GM19463 (cell line): ENCODE data around the gene NCAM2.

Source experiments
- ATAC-seq: cut with Tn5 transposase; IDR thresholded peaks from one replicate; pipeline ENCODE4 v1.9.1; 2021; ENCODE audit warnings: mild to moderate bottlenecking, moderate library complexity; ENCODE audit not compliant: unreplicated experiment

NCAM2 gene

DNA sequence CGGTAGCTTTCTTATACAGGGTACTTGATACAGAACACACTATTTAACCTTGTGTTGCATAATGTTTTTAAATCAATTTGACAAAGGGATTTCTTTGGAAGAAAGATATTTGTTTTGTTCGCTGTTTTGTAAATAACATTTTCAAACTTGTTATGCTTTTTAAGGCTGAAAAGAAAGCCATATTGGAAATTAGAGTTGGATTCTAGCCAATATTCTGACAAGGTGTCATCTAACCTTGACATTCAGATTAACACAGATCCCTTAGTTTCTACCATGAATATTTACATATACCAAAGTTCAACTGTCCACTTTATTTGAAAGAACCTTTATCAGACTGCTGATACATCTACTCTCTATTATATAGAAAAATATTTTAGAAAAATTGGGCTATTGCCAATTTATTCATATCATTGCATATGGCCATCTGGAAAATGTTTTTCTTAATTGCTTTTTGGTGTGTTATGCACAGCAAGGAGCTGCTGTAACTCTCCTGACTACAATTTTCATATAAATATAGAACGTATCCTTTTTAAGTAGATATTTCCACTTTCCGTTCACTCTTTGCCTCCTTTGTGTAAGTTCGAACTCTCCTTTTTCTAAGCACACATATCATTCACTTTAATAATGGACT is 206.3 kb downstream of the NCAM2 start:
- ATAC-seq = no peak

DNA sequence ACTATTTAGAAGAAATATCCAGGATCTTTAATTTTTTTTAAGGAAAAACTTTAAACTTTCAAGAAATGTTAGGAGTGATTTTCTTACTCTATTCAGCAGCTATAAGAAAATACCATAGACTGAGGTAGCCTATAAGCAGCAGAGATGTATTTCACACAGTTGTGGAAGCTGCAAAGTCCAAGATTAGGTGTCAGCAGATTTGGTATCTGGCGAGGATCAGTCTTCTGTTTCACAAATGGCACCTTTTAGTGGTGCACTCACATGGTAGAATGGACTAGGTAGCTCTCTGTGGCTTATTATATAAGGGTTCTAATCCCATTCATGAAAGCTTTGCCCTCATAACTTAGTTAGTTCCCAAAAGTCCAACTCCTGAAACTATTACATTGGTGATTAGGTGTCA is 207.4 kb downstream of the NCAM2 start:
- ATAC-seq = no peak

- ATAC-seq = no peak
Observed at GRCh38 chr21:21210552-21210951, 212.3 kb downstream of the NCAM2 start.

DNA sequence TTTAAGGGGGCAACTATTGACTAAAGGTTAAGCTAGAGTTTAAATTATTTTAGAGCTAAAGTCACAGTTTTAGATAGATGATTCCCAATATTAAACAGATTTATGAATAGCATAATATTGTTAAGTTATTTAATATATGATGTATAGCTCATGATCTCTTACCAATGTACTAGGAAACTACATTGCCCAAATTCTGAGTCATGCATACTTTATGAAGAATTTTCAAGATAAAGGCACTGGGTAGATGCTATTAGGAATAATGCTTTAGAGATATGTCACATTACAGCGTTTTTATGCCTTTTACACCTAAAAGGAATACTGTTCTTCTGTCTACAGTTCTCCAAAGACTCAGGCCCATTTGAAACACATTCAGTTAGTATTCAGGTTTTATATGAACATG is 215.1 kb downstream of the NCAM2 start:
- ATAC-seq = no peak

DNA sequence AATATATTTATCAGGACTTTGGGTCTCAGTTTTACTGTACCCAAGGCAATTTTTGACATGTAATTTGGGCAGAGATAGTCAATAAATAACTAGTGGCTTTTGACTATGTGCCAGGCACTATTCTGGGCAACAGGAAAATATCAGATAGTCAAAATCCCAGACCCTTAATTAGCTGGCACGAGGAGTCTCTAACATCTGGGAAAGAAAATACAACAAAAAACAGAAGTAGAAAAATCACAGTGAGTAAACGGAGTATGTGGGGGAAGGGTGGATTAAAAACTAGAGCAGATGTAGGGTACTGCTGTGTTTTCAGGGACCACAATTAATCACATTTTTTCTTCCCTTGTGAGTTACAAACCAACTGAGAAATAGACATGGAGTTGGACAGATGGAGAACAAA is 217.8 kb downstream of the NCAM2 start:
- no peak for ATAC-seq

DNA sequence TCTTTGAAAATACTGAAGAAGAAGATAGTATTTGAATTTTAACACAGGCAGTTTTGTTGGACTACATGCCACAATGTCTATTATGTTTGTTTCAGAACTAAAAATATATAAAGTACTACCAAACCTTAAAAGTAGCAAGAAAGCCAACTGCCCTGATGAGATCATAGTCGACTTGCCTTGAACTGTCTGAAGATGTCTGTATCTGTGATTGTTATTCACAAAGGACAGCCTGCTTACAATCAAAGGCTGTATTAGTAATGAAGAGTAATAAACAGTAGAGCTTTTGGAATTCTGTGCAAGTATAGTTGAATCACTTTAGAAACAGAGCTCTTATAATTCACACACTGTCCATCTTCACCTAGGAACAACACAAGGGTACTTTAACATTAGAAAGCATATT is 228.3 kb downstream of the NCAM2 start:
- no peak for ATAC-seq

- no peak for ATAC-seq
Observed at GRCh38 chr21:21230672-21231071, 232.5 kb downstream of the NCAM2 start.

DNA sequence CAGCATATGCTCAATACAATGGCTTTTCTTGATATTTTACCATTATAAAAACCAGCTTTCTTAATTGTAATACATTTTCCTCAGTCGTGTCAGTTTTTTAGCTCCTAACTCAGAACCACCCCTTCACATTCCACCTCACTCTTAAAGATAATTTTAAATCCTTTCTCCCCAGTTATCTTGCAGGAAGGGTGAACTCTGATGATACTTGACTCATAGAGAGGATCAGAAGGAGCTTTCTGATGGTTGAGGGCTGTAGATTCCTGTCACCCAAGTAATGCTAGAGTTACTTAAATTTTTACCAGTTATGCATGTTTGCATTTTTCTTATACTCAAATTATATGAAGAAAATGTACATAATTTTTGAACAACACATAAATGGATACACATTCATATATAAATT is 233.7 kb downstream of the NCAM2 start:
- ATAC-seq = no peak

DNA sequence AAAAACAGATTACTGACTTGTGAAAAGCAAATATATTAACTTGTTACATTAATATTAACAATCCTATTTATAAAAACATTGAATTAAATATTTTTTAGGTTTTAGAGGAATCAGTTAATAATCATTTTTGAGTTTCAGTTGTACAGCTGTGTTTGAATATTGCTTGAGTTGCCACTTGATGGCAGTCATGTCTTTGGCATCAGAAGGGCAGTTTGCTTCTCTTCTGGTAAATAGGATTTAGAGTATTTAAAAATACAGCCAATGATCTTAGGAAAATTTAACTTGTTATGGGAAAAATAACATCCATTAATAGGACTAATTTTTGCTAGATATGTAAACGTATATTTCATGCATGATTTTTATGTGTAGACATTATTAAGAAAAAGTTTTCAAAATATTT is 234.1 kb downstream of the NCAM2 start:
- no peak for ATAC-seq

- ATAC-seq = no peak
Observed at GRCh38 chr21:21233051-21233450, 234.8 kb downstream of the NCAM2 start.

- ATAC-seq = no peak
Observed at GRCh38 chr21:21236996-21237395, 238.8 kb downstream of the NCAM2 start.

DNA sequence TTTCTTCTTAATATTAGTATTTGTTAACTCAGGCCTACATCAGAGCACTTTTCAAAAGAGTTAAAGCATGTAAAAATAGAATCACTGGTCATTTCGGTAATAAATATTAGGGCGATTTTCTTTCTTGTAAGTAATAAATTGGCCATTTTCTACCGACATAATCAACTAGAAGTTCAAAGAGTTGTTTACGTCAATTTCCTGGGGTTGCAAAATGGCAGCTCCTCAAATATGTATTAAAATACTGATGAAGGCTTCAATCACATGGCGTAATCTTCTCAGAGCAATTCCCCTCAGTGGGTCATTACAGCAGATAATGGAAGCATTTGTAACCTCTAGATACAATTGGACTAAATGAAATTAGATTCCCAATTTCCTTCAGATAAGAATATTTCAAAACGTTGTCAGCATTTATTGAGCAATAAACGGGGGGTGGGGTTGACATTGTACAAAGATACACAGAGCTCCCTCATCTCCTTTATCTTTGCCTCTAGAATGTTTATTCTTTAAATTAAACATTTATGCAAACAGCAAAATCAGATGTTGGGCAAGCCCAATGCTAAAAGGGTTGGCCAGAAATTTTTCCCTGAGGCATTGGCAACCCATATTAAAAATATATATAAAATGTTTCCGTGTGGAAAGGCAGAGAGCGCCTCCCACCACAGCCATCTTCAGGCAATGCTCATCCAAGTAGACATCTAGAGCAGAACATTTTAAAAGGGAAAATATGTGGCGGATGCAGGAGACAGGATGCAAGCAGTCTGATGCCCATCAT is 240.6 kb downstream of the NCAM2 start:
- no peak for ATAC-seq

DNA sequence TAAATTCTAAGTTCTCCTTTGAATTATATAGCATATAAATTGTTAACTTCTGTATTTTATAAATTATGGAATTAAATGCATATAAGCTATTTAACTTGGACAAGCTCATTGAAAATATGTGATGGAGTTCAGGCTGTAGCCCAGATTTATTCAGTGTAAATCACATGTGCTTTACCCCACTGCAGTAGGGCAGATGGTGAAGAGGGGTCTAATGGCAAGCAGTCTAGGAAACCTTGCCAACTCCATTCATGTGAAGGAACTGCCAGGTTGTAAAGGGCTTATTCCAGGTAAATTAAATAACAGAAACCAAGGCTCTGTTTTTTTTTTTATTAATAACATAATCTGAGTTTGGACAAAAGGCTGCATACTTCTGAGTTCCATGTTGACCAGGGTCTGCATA is 243.2 kb downstream of the NCAM2 start:
- ATAC-seq = no peak

GRCh38 chr21:21246007-21246406 is 247.8 kb downstream of the NCAM2 start:
- ATAC-seq = no peak

DNA sequence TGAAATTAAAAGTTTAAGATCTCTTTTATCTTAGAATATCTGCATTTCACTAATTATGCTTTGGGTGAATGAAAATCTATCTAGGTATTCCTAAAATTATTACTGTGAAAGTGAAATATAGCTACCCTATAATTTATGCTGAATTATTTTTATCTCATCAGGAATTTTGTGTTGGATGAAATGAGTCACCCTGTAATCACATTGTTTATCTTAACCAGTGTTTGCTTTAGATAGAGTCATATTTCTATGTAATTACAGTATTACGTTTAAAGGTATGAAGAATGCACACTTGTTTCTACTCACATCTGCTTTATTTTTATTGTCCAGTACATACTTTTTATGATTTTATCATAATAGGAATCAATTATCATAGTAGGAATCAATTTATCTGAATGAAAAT is 249.2 kb downstream of the NCAM2 start:
- no peak for ATAC-seq

DNA sequence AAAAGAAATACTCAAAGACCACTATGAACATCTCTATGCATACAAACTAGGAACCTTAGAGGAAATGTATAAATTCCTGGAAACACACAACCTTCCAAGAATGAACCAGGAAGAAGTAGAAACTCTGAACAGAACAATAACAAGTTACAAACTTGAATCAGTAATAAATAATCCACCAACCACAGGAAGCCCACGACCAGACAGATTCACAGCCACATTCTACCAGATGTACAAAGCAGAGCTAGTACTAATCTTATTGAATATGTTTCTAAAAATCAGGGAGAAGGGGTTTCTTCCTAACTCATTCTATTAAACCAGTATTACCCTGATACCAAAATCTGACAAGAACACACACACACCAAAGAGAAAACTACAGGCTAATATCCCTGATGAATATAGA is 263.8 kb downstream of the NCAM2 start:
- no peak for ATAC-seq

DNA sequence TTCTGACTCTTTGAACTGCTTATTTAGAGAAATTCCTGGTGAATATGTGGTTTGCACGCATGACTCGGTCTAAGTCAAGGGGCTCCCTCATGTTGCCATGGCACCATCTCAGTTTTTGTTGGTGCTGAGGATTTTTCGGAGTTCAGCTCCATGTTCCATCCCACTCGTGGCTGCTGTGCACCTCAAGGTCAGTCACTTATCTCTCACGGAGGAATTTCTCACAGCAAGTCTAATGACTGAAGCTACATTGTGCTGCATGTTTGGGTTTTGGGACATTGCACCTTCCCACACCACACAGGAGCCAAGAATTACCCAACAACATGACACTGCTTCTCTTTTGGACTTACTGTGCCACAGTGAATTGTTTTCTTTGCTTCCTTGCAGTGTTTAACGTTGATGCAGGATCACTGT is 269.9 kb downstream of the NCAM2 start:
- ATAC-seq = no peak

DNA sequence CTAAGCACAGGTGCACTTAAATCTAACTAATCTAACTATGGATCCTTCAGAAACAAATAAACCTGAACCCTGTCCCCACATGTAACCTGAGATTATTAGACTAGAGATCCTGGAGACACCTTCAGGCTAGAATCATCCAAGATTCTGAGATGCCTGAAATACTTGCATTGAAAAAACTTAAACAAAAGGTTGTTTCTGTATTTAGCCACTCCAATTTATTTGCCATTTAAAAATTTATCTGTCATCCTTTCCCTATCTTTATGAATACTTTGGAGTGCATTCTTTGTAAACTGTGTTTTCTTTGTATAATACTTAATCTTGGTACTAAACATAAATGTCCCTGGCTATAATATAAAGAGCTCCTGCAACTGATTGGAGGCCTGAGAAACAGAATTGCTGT is 270.7 kb downstream of the NCAM2 start:
- no peak for ATAC-seq

DNA sequence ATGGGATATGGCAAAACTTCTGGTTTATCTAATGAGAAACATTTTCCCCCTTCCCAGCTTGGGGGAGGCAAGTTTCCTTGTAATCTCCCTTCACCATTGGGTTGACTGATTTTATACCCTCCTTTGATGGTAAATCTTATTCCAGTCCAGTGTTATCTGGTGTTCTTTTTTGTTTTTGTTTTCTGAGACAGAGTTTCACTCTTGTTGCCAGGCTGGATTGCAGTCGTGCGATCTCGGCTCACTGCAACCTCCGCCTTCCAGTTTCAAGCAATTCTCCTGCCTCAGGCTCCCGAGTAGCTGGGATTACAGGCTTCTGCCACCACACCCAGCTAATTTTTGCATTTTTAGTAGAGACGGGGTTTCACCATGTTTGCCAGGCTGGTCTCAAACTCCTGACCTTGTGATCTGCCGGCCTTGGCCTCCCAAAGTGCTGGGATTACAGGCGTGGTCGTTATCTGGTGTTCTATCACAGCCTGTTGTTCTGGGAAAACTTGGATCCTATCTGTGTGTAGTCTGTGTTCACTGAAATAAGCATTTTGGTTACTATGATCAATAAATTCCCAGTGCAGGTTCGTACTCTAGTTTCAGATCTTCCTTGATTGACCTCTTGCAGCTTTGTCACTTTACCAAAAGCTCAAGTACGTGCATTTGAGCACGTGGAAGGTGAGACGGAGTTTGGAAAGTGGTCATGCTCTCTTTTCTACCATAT is 281.1 kb downstream of the NCAM2 start:
- ATAC-seq = no peak

DNA sequence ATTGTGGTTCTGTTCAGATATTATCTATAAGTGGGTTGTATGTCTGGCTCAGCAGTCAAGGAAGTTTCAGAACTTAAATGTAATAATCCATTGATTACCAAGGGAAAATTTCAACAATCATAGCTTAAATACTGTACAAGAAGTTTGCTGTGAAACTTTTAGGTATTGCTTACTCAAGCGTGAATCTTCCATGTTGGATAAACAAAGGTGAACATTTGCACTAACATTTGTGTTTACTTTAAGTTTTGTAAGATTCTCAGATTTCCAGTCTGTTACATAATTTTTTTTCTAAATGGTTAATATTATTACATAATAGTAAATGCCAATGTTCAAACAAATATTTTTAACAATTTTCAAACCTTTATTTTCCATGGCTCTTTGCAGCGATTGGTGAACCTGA is 285.6 kb downstream of the NCAM2 start:
- no peak for ATAC-seq

DNA sequence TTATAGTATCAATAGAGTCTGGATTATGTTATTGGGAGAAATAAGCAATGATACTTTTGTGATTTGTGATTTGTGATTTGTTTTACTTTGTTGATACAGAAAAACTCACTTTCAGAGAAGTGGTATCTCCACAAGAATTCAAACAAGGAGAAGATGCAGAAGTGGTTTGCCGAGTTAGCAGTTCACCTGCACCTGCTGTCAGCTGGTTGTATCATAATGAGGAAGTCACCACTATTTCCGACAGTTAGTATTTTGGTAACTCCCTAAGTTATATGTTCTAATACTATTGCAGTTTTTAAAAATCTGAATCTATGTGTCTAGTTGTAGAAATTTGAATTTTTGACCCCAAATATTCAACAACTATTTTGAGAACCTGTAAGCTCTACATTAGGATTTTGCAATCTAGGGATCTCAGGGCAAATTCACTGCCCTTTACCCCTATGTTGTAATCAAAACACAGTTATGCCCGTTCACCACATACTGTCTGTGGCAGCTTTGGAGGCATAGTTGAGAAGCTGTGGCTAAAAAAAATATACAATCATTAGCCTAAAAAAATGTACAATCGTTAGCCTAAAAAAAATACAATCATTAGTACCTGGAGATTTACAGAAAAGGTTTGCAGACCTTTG is 288.1 kb downstream of the NCAM2 start:
- no peak for ATAC-seq

GRCh38 chr21:21290751-21291150 is 292.5 kb downstream of the NCAM2 start:
- ATAC-seq = no peak
